ENCODE results near the gene GLI1.

GRCh38 chr12:57430112-57430930 lies 29.3 kb upstream of the GLI1 start:
- TF ChIP-seq ETV6 (CRISPR knock-in tag; conservative IDR thresholded peaks at IDR 0.05): no peak
- TF ChIP-seq CTCF (CRISPR knock-in tag; IDR thresholded peaks at IDR 0.05): peak; percentile 27
- no peak for TF ChIP-seq ZNF605 (CRISPR knock-in tag; IDR thresholded peaks at IDR 0.05)
- TF ChIP-seq PCBP1 (IDR thresholded peaks at IDR 0.05; ENCODE audit: borderline replicate concordance, low read depth, low read length): no peak
- TF ChIP-seq REST (IDR thresholded peaks at IDR 0.05; ENCODE audit: borderline replicate concordance in 1 of 2, low read depth in 1 of 2, low read length in 2 of 2): no peak
- no peak for TF ChIP-seq BCLAF1 (IDR thresholded peaks at IDR 0.05)
- no peak for TF ChIP-seq EHMT2 (IDR thresholded peaks at IDR 0.05; ENCODE audit: borderline replicate concordance, low read depth, low read length)
- TF ChIP-seq SP4 (CRISPR knock-in tag; IDR thresholded peaks at IDR 0.05): no peak; the same call in 1 of the 2 replicates
- no peak for TF ChIP-seq ZBTB26 (CRISPR knock-in tag; IDR thresholded peaks at IDR 0.05; ENCODE audit: borderline replicate concordance)
- no peak for TF ChIP-seq JUND (CRISPR knock-in tag; IDR thresholded peaks at IDR 0.05)

All from HepG2 (cell line).